H1 (cell line): Measurements from ENCODE around the gene IL32. TPM values are rescaled to one million over a fixed set of nuclear protein-coding genes. Genes with fewer than 3 reads are reported as not detected.

Experiments
- CTCF ChIA-PET: fragments of 300-600 bp; sonication (Branson Sonifier 250); formaldehyde crosslinking; loops from one replicate; lab custom pipeline; 2021; ENCODE audit not compliant: partially characterized antibody; lab: Charles Lee
- POLR2A ChIA-PET: fragments of 300-600 bp; sonication (Branson Sonifier 250); formaldehyde crosslinking; loops from one replicate; lab custom pipeline; 2021; ENCODE audit warnings: inconsistent platforms; ENCODE audit not compliant: partially characterized antibody; lab: Charles Lee
- DNase-seq, 2 experiments: peaks; one replicate each; pipeline versions ENCODE4 v3.0.0 to v3.0.0-alpha.2; 2010 to 2022; ENCODE audit warnings: low spot score in 2 of 2, low read depth in 1 of 2, mixed read lengths in 1 of 2
- FAIRE-seq: peaks from 2 replicates; lab custom pipeline; 2011; peaks lifted over from hg19 to GRCh38; lab: Jason Lieb, UNC
- H2AFZ ChIP-seq: 2 replicates; pipeline ENCODE4 v1.8.1; 2012; ENCODE audit warnings: low read length, inconsistent platforms
- H2AK5ac ChIP-seq: 2 replicates; pipeline ENCODE4 v1.6.1; 2013; ENCODE audit warnings: low read depth, low read length
- H2BK120ac ChIP-seq: replicated peaks from 2 replicates; pipeline ENCODE3; 2013; ENCODE audit warnings: low read depth, low read length, inconsistent platforms
- H2BK12ac ChIP-seq: 2 replicates; pipeline ENCODE4 v1.6.1; 2013; ENCODE audit warnings: low read depth, low read length
- H2BK15ac ChIP-seq: 2 replicates; pipeline ENCODE4 v1.6.1; 2013; ENCODE audit warnings: low read length
- H2BK20ac ChIP-seq: 2 replicates; pipeline ENCODE4 v1.6.1; 2013; ENCODE audit warnings: low read length
- H2BK5ac ChIP-seq: 2 replicates; pipeline ENCODE4 v1.6.1; 2013; ENCODE audit warnings: low read depth, low read length
- H3K14ac ChIP-seq: 2 replicates; pipeline ENCODE4 v1.6.1; 2013; ENCODE audit warnings: inconsistent platforms; ENCODE audit not compliant: insufficient read length
- H3K18ac ChIP-seq: 2 replicates; pipeline ENCODE4 v1.6.1; 2013; ENCODE audit warnings: low read length; ENCODE audit errors: extremely low read depth
- H3K23ac ChIP-seq: 2 replicates; pipeline ENCODE4 v1.6.1; 2013; ENCODE audit warnings: inconsistent platforms; ENCODE audit not compliant: insufficient read length
- H3K23me2 ChIP-seq: 2 replicates; pipeline ENCODE4 v1.6.1; 2013; ENCODE audit warnings: low read depth, low read length
- H3K27ac ChIP-seq: 2 replicates; pipeline ENCODE4 v1.6.1; 2011; ENCODE audit warnings: low read depth, low read length, inconsistent platforms
- H3K27me3 ChIP-seq, 4 experiments: replicated peaks in 1 of 4; 1 replicate in 1 of 4; 2 replicates in 3 of 4; pipeline versions ENCODE4 v1.6.1 to v1.8.1; 2011 to 2013; ENCODE audit warnings: low read length in 3 of 4, mild to moderate bottlenecking in 3 of 4, inconsistent platforms in 2 of 4, mixed read lengths in 2 of 4, moderate library complexity in 1 of 4; ENCODE audit not compliant: control insufficient read depth in 3 of 4, insufficient read depth in 3 of 4; ENCODE audit errors: extremely low read depth in 1 of 4
- H3K36me3 ChIP-seq, 4 experiments: 2 replicates each; pipeline versions ENCODE4 v1.6.1 to v1.8.1; 2011 to 2013; ENCODE audit warnings: mild to moderate bottlenecking in 4 of 4, low read length in 3 of 4, moderate library complexity in 2 of 4, control low read depth in 1 of 4, inconsistent platforms in 1 of 4; ENCODE audit not compliant: insufficient read depth in 4 of 4, control insufficient read depth in 2 of 4
- H3K4ac ChIP-seq: replicated peaks from 2 replicates; pipeline ENCODE3; 2013; ENCODE audit warnings: low read length, low read depth, mixed read lengths, inconsistent platforms; ENCODE audit not compliant: insufficient read length
- H3K4me1 ChIP-seq, 4 experiments: replicated peaks in 1 of 4; 1 replicate in 1 of 4; 2 replicates in 3 of 4; pipeline versions ENCODE4 v1.6.1 to v1.8.1; 2011 to 2013; ENCODE audit warnings: low read length in 3 of 4, inconsistent platforms in 2 of 4, mixed read lengths in 1 of 4; ENCODE audit not compliant: insufficient read depth in 4 of 4, control insufficient read depth in 3 of 4
- H3K4me2 ChIP-seq, 2 experiments: 2 replicates each; pipeline versions ENCODE4 v1.6.1 to v1.8.1; 2011 to 2013; ENCODE audit warnings: low read depth in 2 of 2, low read length in 2 of 2, control low read depth in 1 of 2, inconsistent platforms in 1 of 2, mild to moderate bottlenecking in 1 of 2; ENCODE audit not compliant: insufficient read depth in 1 of 2
- H3K4me3 ChIP-seq, 4 experiments: fragments of 200-600, 300-600 bp in 1 of 4; sonication (generic), shearing (Covaris generic), sonication (Bioruptor Twin) in 1 of 4; 2 replicates each; pipeline versions ENCODE4 v1.5.1 to v1.8.1; 2011 to 2016; ENCODE audit warnings: low read length in 4 of 4, low read depth in 3 of 4, control low read depth in 2 of 4, inconsistent platforms in 2 of 4, mild to moderate bottlenecking in 2 of 4, mixed read lengths in 1 of 4, moderate library complexity in 1 of 4; ENCODE audit not compliant: insufficient read depth in 2 of 4; ENCODE audit errors: extremely low read depth in 1 of 4
- H3K56ac ChIP-seq: replicated peaks from 2 replicates; pipeline ENCODE3; 2013; ENCODE audit warnings: low read depth, mild to moderate bottlenecking, mixed read lengths, low read length, inconsistent platforms; ENCODE audit not compliant: insufficient read length
- H3K79me1 ChIP-seq: 2 replicates; pipeline ENCODE4 v1.6.1; 2013; ENCODE audit warnings: low read depth, low read length, control low read depth
- H3K79me2 ChIP-seq, 2 experiments: 2 replicates each; pipeline versions ENCODE4 v1.6.1 to v1.8.1; 2012 to 2013; ENCODE audit warnings: low read length in 2 of 2, mild to moderate bottlenecking in 2 of 2, inconsistent platforms in 1 of 2; ENCODE audit not compliant: insufficient read depth in 2 of 2, control insufficient read depth in 1 of 2
- H3K9ac ChIP-seq, 4 experiments: replicated peaks in 1 of 4; 1 replicate in 1 of 4; 2 replicates in 3 of 4; pipeline versions ENCODE4 v1.6.1 to v1.8.1; 2011 to 2013; ENCODE audit warnings: low read depth in 3 of 4, low read length in 3 of 4, control low read depth in 2 of 4, mild to moderate bottlenecking in 2 of 4, moderate library complexity in 2 of 4, inconsistent platforms in 1 of 4; ENCODE audit errors: extremely low read depth in 1 of 4
- H3K9me3 ChIP-seq, 2 experiments: 2 replicates each; pipeline versions ENCODE4 v1.6.1 to v1.8.1; 2012 to 2013; ENCODE audit warnings: mild to moderate bottlenecking in 2 of 2, moderate library complexity in 2 of 2, control low read depth in 1 of 2, inconsistent platforms in 1 of 2, low read depth in 1 of 2, low read length in 1 of 2, mixed read lengths in 1 of 2; ENCODE audit not compliant: insufficient read depth in 2 of 2
- H4K20me1 ChIP-seq, 2 experiments: replicated peaks in 1 of 2; 2 replicates each; pipeline versions ENCODE3 to v1.8.1; 2011 to 2013; ENCODE audit warnings: inconsistent platforms in 2 of 2, low read length in 2 of 2, mild to moderate bottlenecking in 1 of 2; ENCODE audit not compliant: insufficient read depth in 2 of 2, control insufficient read depth in 1 of 2
- H4K5ac ChIP-seq: 2 replicates; pipeline ENCODE4 v1.6.1; 2013; ENCODE audit warnings: low read length, low read depth, mixed read lengths, inconsistent platforms; ENCODE audit not compliant: insufficient read length
- H4K8ac ChIP-seq: 2 replicates; pipeline ENCODE4 v1.8.0; 2013; ENCODE audit warnings: mild to moderate bottlenecking, moderate library complexity, low read length, inconsistent platforms; ENCODE audit not compliant: insufficient read depth; ENCODE audit errors: extremely low read depth
- H4K91ac ChIP-seq: replicated peaks from 2 replicates; pipeline ENCODE3; 2013; ENCODE audit warnings: low read length, mixed read lengths, inconsistent platforms; ENCODE audit not compliant: insufficient read length
- CREB1 ChIP-seq: IDR thresholded peaks from 2 replicates; pipeline ENCODE4 v1.6.1; 2012; ENCODE audit warnings: inconsistent platforms
- EP300 ChIP-seq, 2 experiments: IDR thresholded peaks; 1 replicate in 1 of 2; 2 replicates in 1 of 2; pipeline ENCODE4 v1.6.1; 2011 to 2012; ENCODE audit warnings: low read depth in 2 of 2, low read length in 2 of 2, mild to moderate bottlenecking in 2 of 2, borderline replicate concordance in 1 of 2, inconsistent platforms in 1 of 2, moderate library complexity in 1 of 2
- PHF8 ChIP-seq: fragments of 200-600 bp; sonication (generic); conservative IDR thresholded peaks from 2 replicates; pipeline ENCODE4 v1.7.1; 2012; ENCODE audit warnings: low read depth, mild to moderate bottlenecking, inconsistent platforms, low read length, moderate library complexity
- SP4 ChIP-seq: IDR thresholded peaks from 2 replicates; pipeline ENCODE4 v1.6.1; 2012; ENCODE audit warnings: low read length, inconsistent platforms
- WGBS, 2 experiments: shearing (Covaris generic) in 1 of 2; methylation state at CpG; one replicate each; pipeline versions ENCODE4 v1.1.6 to v1.1.7; 2013 to 2015; ENCODE audit warnings: low lambda C conversion rate in 2 of 2, mixed read lengths in 2 of 2, inconsistent platforms in 1 of 2, low coverage in 1 of 2, missing lambda C conversion rate in 1 of 2; ENCODE audit not compliant: insufficient replicate concordance in 2 of 2, insufficient coverage in 1 of 2, insufficient read length in 1 of 2; ENCODE audit errors: extremely low coverage in 1 of 2, missing lambda C conversion rate in 1 of 2; 5-methylcytosine and 5-hydroxymethylcytosine counted together
- polyA plus RNA-seq, 7 experiments: library from polyadenylated mRNA; depleted of rRNA in 3 of 7; stranded (reverse) in 5 of 7; unstranded in 2 of 7; fragments of >200 nt in 5 of 7; fragments of 200-250 nt in 2 of 7; gene quantifications; 1 replicate in 5 of 7; 2 replicates in 1 of 7; 4 replicates in 1 of 7; pipeline versions ENCODE4 v1.2.1 to v1.2.3, GENCODE V29; 2011 to 2013; ENCODE audit warnings: missing spikeins in 2 of 7, mixed read lengths in 2 of 7
- total RNA-seq: library from RNA; stranded (reverse); fragmentation: NEBNext Ultra II Directional; extraction: Animal tissue kit (Norgen Biotek cat#: 25700); gene quantifications from 2 replicates; pipeline ENCODE4 v1.2.1, GENCODE V29; 2021

Gene IL32
- total and polyA plus RNA-seq, 2 of the 8 experiments (the other 6 are each of a cell fraction or from before 2014, with no cell fraction given): 2.7 to 5.0 TPM

- Histone ChIP-seq H2AK5ac (no peak overlapping the region), H4K20me1 (peaks cover 12 to 18% of the 10 kb centered on the region in 2 experiments), H3K4me2 (no peak overlapping the region), H2AFZ (no peak overlapping the region), H3K27ac (no peak overlapping the region), H4K8ac (no peak overlapping the region), H3K23me2 (no peaks in the 10 kb centered on the region), H2BK15ac (no peak overlapping the region), H3K4me1 (peaks cover 0 to 6% (median 5%) of the 10 kb centered on the region in 4 experiments; a peak in 6 of 7 replicates), H3K4ac (no peak overlapping the region), H3K79me1 (peaks cover 3% of the 10 kb centered on the region), H3K9me3 (no peaks in the 10 kb centered on the region), H4K91ac (no peak overlapping the region), H3K23ac (no peak overlapping the region), H2BK5ac (no peak overlapping the region), H3K56ac (no peak overlapping the region), H2BK12ac (no peak overlapping the region), H3K9ac (no peak overlapping the region), H3K79me2 (no peaks in the 10 kb centered on the region; a peak in 1 of 4 replicates), H3K36me3 (peaks cover 10 to 24% (median 16%) of the 10 kb centered on the region in 4 experiments), H3K4me3 (no peak overlapping the region), H4K5ac (no peak overlapping the region), H2BK120ac (no peak overlapping the region), H2BK20ac (no peak overlapping the region), H3K18ac (no peak overlapping the region), H3K14ac (no peak overlapping the region), H3K27me3 (no peaks in the 10 kb centered on the region)
- CTCF ChIA-PET: interaction anchor here (1.2 kb wide), 1 partner anchor 44 kb away, joined by 3 read pairs; no protein-coding TSS in a partner anchor
- FAIRE-seq (no peak), DNase-seq (no peak)
- TF ChIP-seq SP4 (no peak), PHF8 (no peak), EP300 (IDR thresholded peaks at IDR 0.05; ENCODE audit: borderline replicate concordance in 1 of 2, low read depth in 2 of 2, low read length in 2 of 2) (no peak), CREB1 (no peak)
- POLR2A ChIA-PET: interaction anchor here (0.8 kb wide), 1 partner anchor 14 kb away, joined by 4 read pairs; the partner anchor contains the start of gene ZSCAN10
- 92% methylated on average over 7 of the region's 7 CpGs; no CpG with 5 or more reads in 1 of the 2 experiments for WGBS, 2 experiments
Observed at GRCh38 chr16:3084969-3085670, 19.7 kb downstream of the IL32 start.
